HEK293 (cell line): ENCODE data around the gene SHISA9.

Experiments used
- CTCF ChIA-PET: fragments of 350-600 bp; formaldehyde crosslinking; extraction: SDS; loops from one replicate; lab custom pipeline; 2021; ENCODE audit warnings: antibody characterized with exemption; lab: Yijun Ruan, JAX
- POLR2A ChIA-PET: fragments of 300-600 bp; formaldehyde crosslinking; extraction: SDS; loops from one replicate; lab custom pipeline; 2020; ENCODE audit warnings: antibody characterized with exemption, inconsistent platforms; lab: Yijun Ruan, JAX
- H3K27ac ChIP-seq: fragments of 200-500 bp; sonication (Bioruptor generic); 2 replicates; pipeline ENCODE4 v1.5.1; 2014; ENCODE audit warnings: low read depth, low read length, control low read depth, inconsistent platforms; ENCODE audit errors: extremely low read depth
- H3K36me3 ChIP-seq, 2 experiments: fragments of 200-500 bp in 1 of 2; sonication (Bioruptor generic) in 1 of 2; 1 replicate in 1 of 2; 2 replicates in 1 of 2; pipeline ENCODE4 v1.5.1; 2014 to 2017; ENCODE audit warnings: inconsistent platforms in 2 of 2, low read length in 2 of 2; ENCODE audit not compliant: control insufficient read depth in 2 of 2, insufficient read depth in 1 of 2
- H3K4me1 ChIP-seq: fragments of 200-500 bp; sonication (Bioruptor generic); 2 replicates; pipeline ENCODE4 v1.5.1; 2014; ENCODE audit warnings: mild to moderate bottlenecking, low read length, inconsistent platforms; ENCODE audit not compliant: control insufficient read depth, insufficient read depth
- H3K4me3 ChIP-seq: 2 replicates; pipeline ENCODE4 v1.5.1; 2011; ENCODE audit warnings: low read depth, mild to moderate bottlenecking, control low read depth, low read length, moderate library complexity
- H3K9me3 ChIP-seq: fragments of 200-500 bp; sonication (Bioruptor generic); 2 replicates; pipeline ENCODE4 v1.5.1; 2014; ENCODE audit warnings: low read depth, low read length, inconsistent platforms; ENCODE audit not compliant: control insufficient read depth, insufficient read depth
- BCL11A ChIP-seq: fragments of 450-650 bp; formaldehyde crosslinking; IDR thresholded peaks from 2 replicates; pipeline ENCODE4 v1.5.1; 2016; ENCODE audit warnings: low read depth, missing biosample characterization, missing genetic modification characterization
- EGR2 ChIP-seq: fragments of 450-650 bp; formaldehyde crosslinking; IDR thresholded peaks from 2 replicates; pipeline ENCODE4 v1.5.1; 2016; ENCODE audit warnings: low read depth, missing biosample characterization, missing genetic modification characterization
- IKZF3 ChIP-seq: fragments of 450-650 bp; IDR thresholded peaks from 2 replicates; pipeline ENCODE4 v1.5.0; 2018; ENCODE audit warnings: missing biosample characterization, mild to moderate bottlenecking, missing genetic modification characterization, moderate library complexity
- MEIS1 ChIP-seq: sonication (generic); formaldehyde crosslinking; IDR thresholded peaks from 2 replicates; pipeline ENCODE4 v1.8.1; 2022; ENCODE audit warnings: missing genetic modification reagents, mild to moderate bottlenecking, borderline replicate concordance
- RBAK ChIP-seq: fragments of 450-650 bp; formaldehyde crosslinking; IDR thresholded peaks from 2 replicates; pipeline ENCODE4 v1.5.1; 2016; ENCODE audit warnings: missing biosample characterization, missing genetic modification characterization
- SCRT2 ChIP-seq: fragments of 450-650 bp; formaldehyde crosslinking; IDR thresholded peaks from 2 replicates; pipeline ENCODE4 v1.5.1; 2016; ENCODE audit warnings: missing biosample characterization, missing genetic modification characterization
- SP3 ChIP-seq: fragments of 450-650 bp; formaldehyde crosslinking; IDR thresholded peaks from 2 replicates; pipeline ENCODE4 v1.5.1; 2016; ENCODE audit warnings: missing biosample characterization, missing genetic modification characterization
- ZBTB21 ChIP-seq: fragments of 450-650 bp; formaldehyde crosslinking; IDR thresholded peaks from 2 replicates; pipeline ENCODE4 v1.5.1; 2017; ENCODE audit warnings: missing biosample characterization, missing genetic modification characterization
- ZFP3 ChIP-seq: fragments of 450-650 bp; formaldehyde crosslinking; IDR thresholded peaks from 2 replicates; pipeline ENCODE4 v1.5.1; 2016; ENCODE audit warnings: low read depth, missing biosample characterization, missing genetic modification characterization
- ZNF146 ChIP-seq: fragments of 450-650 bp; formaldehyde crosslinking; IDR thresholded peaks from 2 replicates; pipeline ENCODE4 v1.5.1; 2016; ENCODE audit warnings: missing biosample characterization, missing genetic modification characterization
- ZNF423 ChIP-seq: fragments of 450-650 bp; formaldehyde crosslinking; IDR thresholded peaks from 2 replicates; pipeline ENCODE4 v1.5.1; 2016; ENCODE audit warnings: missing biosample characterization, missing genetic modification characterization
- ZNF544 ChIP-seq: fragments of 450-650 bp; formaldehyde crosslinking; IDR thresholded peaks from 2 replicates; pipeline ENCODE4 v1.5.0; 2017; ENCODE audit warnings: missing biosample characterization, missing genetic modification characterization
- ZNF707 ChIP-seq: fragments of 450-650 bp; formaldehyde crosslinking; IDR thresholded peaks from 2 replicates; pipeline ENCODE4 v1.5.1; 2016; ENCODE audit warnings: missing biosample characterization, missing genetic modification characterization
- ZNF768 ChIP-seq: fragments of 450-650 bp; formaldehyde crosslinking; IDR thresholded peaks from 2 replicates; pipeline ENCODE4 v1.5.1; 2018; ENCODE audit warnings: missing biosample characterization, mild to moderate bottlenecking, missing genetic modification characterization
- ZNF785 ChIP-seq: fragments of 450-650 bp; formaldehyde crosslinking; IDR thresholded peaks from 2 replicates; pipeline ENCODE4 v1.5.1; 2016; ENCODE audit warnings: missing biosample characterization, missing genetic modification characterization
- ZNF830 ChIP-seq: fragments of 450-650 bp; IDR thresholded peaks from 2 replicates; pipeline ENCODE4 v1.5.0; 2018; ENCODE audit warnings: missing biosample characterization, missing genetic modification characterization, low read depth, mild to moderate bottlenecking, moderate library complexity
- TF ChIP-seq, protein P1 (sequence below): fragments of 450-650 bp; formaldehyde crosslinking; IDR thresholded peaks from 2 replicates; pipeline ENCODE4 v1.5.1; 2016; ENCODE audit warnings: missing biosample characterization, missing genetic modification characterization
- TF ChIP-seq, protein P2 (sequence below): fragments of 450-650 bp; formaldehyde crosslinking; IDR thresholded peaks from 2 replicates; pipeline ENCODE4 v1.5.1; 2017; ENCODE audit warnings: missing biosample characterization, missing genetic modification characterization
- TF ChIP-seq, protein P3 (sequence below): fragments of 450-650 bp; formaldehyde crosslinking; IDR thresholded peaks from 2 replicates; pipeline ENCODE4; 2016; ENCODE audit warnings: missing biosample characterization, missing genetic modification characterization

SHISA9 gene

DNA sequence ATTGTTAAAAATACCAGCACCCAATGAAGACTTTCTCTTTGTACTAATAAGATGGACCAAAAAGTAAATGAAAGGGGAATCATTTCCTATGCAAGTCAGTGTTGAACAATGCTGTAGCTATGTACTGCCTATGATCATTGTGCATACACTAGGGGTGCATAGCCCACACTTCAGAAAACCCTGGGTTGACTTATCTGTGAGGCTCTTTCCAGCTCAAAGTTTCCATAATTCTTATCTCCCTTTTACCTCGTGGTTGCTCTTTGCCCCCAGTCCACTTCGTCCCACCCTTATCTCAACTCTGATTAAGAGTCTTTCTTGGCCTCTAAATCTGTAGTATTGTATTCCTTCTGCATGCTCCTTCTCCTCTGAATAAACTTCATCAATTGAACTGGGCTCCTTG is 336.8 kb downstream of the SHISA9 start:
- H3K36me3 ChIP-seq = no peaks in the 10 kb centered on the region
- H3K27ac ChIP-seq = no peak overlapping the region
- CTCF ChIA-PET = interaction anchor here (0.7 kb wide), 1 partner anchor 1767 kb away, joined by 3 read pairs; no protein-coding TSS in a partner anchor
- POLR2A ChIA-PET = no interaction called here
- H3K9me3 ChIP-seq = no peaks in the 10 kb centered on the region
- TF ChIP-seq RBAK (tag by site-specific recombination) (no peak), ZNF707 (tag by site-specific recombination) (no peak), BCL11A (tag by site-specific recombination) (no peak), ZNF423 (no peak), SCRT2 (tag by site-specific recombination) (no peak)
- no peak overlapping the region for H3K4me3 ChIP-seq
- H3K4me1 ChIP-seq = no peaks in the 10 kb centered on the region

DNA sequence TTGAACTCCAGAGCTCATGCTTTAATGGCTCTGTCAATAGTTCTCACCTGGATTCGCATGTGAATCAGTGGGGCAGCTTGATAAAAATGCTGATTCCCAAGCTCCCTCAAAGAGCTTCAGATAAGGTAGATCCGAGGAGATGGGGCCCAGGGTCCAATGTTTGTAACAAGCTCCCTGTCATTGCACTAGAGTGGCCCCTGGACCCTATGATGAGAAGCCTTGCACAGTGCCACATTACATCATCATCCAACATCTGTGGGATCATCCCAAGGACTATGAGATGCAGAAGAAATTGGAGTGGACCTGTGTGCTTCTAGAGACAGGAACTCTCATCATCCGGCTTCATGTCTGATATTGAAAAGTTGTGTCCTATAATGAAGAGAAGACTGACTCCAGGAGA is 340.8 kb downstream of the SHISA9 start:
- POLR2A ChIA-PET = no interaction called here
- H3K36me3 ChIP-seq = no peaks in the 10 kb centered on the region
- H3K27ac ChIP-seq = no peak overlapping the region
- no peaks in the 10 kb centered on the region for H3K4me1 ChIP-seq
- H3K4me3 ChIP-seq = no peak overlapping the region
- CTCF ChIA-PET = no interaction called here
- TF ChIP-seq ZFP3 (tag by site-specific recombination) (no peak), ZBTB21 (no peak), ZNF830 (tag by site-specific recombination) (no peak), EGR2 (tag by site-specific recombination) (no peak), SP3 (tag by site-specific recombination) (no peak), ZNF785 (tag by site-specific recombination) (no peak), ZNF768 (no peak), ZNF146 (no peak)
- TF ChIP-seq, protein P1, sequence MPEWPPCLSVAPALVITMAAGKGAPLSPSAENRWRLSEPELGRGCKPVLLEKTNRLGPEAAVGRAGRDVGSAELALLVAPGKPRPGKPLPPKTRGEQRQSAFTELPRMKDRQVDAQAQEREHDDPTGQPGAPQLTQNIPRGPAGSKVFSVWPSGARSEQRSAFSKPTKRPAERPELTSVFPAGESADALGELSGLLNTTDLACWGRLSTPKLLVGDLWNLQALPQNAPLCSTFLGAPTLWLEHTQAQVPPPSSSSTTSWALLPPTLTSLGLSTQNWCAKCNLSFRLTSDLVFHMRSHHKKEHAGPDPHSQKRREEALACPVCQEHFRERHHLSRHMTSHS = no peak
- TF ChIP-seq, protein P2, sequence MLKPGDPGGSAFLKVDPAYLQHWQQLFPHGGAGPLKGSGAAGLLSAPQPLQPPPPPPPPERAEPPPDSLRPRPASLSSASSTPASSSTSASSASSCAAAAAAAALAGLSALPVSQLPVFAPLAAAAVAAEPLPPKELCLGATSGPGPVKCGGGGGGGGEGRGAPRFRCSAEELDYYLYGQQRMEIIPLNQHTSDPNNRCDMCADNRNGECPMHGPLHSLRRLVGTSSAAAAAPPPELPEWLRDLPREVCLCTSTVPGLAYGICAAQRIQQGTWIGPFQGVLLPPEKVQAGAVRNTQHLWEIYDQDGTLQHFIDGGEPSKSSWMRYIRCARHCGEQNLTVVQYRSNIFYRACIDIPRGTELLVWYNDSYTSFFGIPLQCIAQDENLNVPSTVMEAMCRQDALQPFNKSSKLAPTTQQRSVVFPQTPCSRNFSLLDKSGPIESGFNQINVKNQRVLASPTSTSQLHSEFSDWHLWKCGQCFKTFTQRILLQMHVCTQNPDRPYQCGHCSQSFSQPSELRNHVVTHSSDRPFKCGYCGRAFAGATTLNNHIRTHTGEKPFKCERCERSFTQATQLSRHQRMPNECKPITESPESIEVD (tag by site-specific recombination) = no peak
- TF ChIP-seq, protein P3, sequence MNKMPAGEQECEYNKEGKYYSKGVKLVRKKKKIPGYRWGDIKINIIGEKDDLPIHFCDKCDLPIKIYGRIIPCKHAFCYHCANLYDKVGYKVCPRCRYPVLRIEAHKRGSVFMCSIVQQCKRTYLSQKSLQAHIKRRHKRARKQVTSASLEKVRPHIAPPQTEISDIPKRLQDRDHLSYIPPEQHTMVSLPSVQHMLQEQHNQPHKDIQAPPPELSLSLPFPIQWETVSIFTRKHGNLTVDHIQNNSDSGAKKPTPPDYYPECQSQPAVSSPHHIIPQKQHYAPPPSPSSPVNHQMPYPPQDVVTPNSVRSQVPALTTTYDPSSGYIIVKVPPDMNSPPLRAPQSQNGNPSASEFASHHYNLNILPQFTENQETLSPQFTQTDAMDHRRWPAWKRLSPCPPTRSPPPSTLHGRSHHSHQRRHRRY (tag by site-specific recombination) = no peak
- H3K9me3 ChIP-seq = no peaks in the 10 kb centered on the region

DNA sequence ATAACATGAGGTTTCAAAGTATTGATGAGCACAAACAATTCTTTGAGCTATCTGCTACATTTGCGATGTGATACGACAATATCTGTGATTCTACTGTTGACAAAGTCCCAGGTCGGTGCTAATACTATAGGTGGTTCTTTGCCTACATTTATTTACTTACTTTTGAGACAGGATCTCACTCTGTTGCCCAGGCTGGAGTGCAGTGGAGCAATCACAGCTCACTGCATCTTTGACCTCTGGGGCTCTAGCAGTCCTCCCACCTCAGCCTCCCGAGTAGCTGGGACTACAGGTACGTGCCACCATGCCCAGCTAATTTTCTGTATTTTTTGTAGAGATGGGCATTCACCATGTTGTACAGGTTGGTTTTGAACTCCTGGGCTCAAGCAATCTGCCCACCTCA is 343.4 kb downstream of the SHISA9 start:
- Histone ChIP-seq H3K36me3 (no peaks in the 10 kb centered on the region), H3K9me3 (no peaks in the 10 kb centered on the region), H3K4me1 (no peaks in the 10 kb centered on the region), H3K4me3 (no peak overlapping the region), H3K27ac (no peak overlapping the region)
- CTCF ChIA-PET = no interaction called here
- POLR2A ChIA-PET = interaction anchor here (0.6 kb wide), 1 partner anchor 41 kb away, joined by 11 read pairs; no protein-coding TSS in a partner anchor
- no peak for TF ChIP-seq ZNF544 (tag by site-specific recombination)
- TF ChIP-seq IKZF3 = no peak
- no peak for TF ChIP-seq MEIS1
